GM10248 (cell line): ENCODE results near the gene ABCD1.

ENCODE experiments used
- CTCF ChIA-PET: fragments of 300-600 bp; sonication (Branson Sonifier 250); formaldehyde crosslinking; extraction: SDS; loops from one replicate; lab custom pipeline; 2021; ENCODE audit warnings: antibody characterized with exemption; lab: Yijun Ruan, JAX
- POLR2A ChIA-PET: fragments of 350-650 bp; sonication (Branson Sonifier 250); formaldehyde crosslinking; extraction: SDS; loops from one replicate; lab custom pipeline; 2020; ENCODE audit warnings: antibody characterized with exemption; lab: Yijun Ruan, JAX
- DNase-seq: peaks from one replicate; pipeline ENCODE4 v3.0.0; 2012; ENCODE audit errors: extremely low spot score
- CTCF ChIP-seq: IDR thresholded peaks from 2 replicates; pipeline ENCODE4 v1.5.1; 2012; ENCODE audit warnings: mild to moderate bottlenecking, low read depth; ENCODE audit errors: extremely low read depth, missing control alignments, control extremely low read depth

The ABCD1 gene

GRCh38 chrX:153773741-153774575, 49.3 kb downstream of the ABCD1 start:
- no peak for DNase-seq
- TF ChIP-seq CTCF, result no peak
- POLR2A ChIA-PET, result no interaction called here
- CTCF ChIA-PET, result interaction anchor here (1.1 kb wide), 1 partner anchor 10 kb away, joined by 3 read pairs; the partner anchor contains the start of gene PLXNB3

DNA sequence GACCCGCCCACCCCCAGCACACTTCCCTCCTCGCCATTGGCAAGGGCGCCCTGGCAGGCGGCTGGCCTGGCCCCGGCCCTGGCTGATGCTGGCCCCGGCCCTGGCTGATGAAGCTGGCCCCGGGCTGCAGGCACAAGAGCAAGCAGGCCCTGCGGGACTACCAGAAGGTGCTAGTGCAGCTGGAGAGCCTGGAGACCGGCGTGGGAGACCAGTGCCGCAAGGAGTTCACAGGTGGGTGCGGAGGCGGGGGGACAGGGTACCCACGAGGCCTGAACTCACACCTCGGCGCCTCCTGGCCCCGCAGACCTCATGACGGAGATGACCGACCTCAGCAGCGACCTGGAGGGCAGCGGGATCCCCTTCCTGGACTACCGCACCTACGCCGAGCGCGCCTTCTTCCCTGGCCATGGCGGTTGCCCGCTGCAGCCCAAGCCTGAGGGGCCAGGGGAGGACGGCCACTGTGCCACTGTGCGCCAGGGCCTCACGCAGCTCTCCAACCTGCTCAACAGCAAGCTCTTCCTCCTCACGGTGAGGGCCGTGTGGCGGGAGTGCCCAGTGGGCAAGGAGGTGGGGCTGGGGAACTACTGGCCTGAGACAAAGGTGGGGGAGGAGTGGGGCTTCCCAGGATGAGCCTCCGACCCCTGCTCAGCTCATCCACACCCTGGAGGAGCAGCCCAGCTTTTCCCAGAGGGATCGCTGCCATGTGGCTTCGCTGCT, 50.1 kb downstream of the ABCD1 start:
- ChIA-PET CTCF (no interaction called here), POLR2A (no interaction called here)
- DNase-seq, result no peak
- no peak for TF ChIP-seq CTCF

DNA sequence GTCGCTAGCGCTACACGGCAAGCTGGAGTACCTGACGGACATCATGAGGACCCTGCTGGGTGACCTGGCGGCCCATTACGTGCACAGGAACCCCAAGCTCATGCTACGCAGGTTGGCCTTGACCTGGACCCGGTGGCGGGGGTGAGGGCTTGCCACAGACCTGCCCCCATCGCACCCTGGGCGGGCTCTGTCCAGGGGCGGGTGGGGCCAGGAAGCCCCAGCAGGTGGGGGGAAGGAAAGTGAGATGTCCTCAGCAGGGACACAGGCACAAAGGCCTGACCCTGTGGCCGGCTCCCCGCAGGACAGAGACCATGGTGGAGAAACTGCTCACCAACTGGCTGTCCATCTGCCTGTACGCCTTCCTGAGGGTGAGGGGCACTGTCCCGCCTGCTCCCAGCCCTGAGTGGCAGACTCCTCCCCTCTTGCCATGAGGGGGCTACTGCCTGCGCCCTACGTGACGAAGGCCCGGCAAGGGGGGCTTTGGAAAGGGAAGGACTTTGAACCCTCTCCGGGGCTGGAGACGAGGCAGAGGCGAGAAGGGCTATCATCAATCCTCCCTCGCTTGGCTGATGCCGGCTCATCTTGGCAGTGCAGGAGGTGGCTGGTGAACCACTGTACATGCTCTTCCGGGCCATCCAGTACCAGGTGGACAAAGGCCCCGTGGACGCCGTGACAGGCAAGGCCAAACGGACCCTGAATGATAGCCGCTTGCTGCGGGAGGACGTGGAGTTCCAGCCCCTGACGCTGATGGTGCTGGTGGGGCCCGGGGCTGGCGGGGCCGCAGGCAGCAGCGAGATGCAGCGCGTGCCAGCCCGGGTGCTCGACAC, 50.9 kb downstream of the ABCD1 start:
- ChIA-PET POLR2A (no interaction called here), CTCF (no interaction called here)
- DNase-seq, result no peak
- no peak for TF ChIP-seq CTCF

DNA sequence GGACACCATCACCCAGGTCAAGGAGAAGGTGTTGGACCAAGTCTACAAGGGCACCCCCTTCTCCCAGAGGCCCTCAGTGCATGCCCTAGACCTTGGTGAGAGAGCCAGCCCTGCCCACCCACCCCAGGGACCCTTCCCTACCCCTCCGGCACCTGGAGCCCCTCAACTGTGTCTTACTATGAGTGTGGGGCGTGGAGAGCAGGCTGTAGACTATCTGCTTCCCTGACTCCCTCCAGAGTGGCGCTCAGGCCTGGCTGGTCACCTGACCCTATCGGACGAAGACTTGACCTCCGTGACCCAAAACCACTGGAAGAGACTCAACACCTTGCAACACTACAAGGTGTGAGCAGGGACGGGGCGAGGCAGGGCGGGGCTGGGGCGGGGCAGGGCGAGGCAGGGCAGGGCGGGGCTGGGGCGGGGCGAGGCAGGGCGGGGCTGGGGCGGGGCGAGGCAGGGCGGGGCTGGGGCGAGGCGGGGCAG, 51.5 kb downstream of the ABCD1 start:
- POLR2A ChIA-PET, result no interaction called here
- TF ChIP-seq CTCF, result no peak
- DNase-seq, result no peak
- CTCF ChIA-PET, result no interaction called here

- no peak for DNase-seq
- CTCF ChIA-PET, result no interaction called here
These were observed 52.0 kb downstream of the ABCD1 start for GRCh38 chrX:153776611-153777045.

More at GRCh38 chrX:153776611-153777045, 52.0 kb downstream of the ABCD1 start:
- POLR2A ChIA-PET, result no interaction called here
- no peak for TF ChIP-seq CTCF
